IPS DF 19.7 (cell line): ENCODE data around the gene RGMA.

Experiments used
- DNase-seq: peaks from one replicate; pipeline ENCODE4 v3.0.0-alpha.2; 2013; ENCODE audit warnings: low read depth, low spot score

The RGMA gene

GRCh38 chr15:93093765-93094164 lies 4.8 kb upstream of the RGMA start:
- no peak for DNase-seq

GRCh38 chr15:93091465-93091864 lies 2.5 kb upstream of the RGMA start:
- DNase-seq, result no peak

GRCh38 chr15:93089727-93090305 lies 805 bp upstream of the RGMA start:
- no peak for DNase-seq

GRCh38 chr15:93088200-93088980 lies 621 bp downstream of the RGMA start:
- DNase-seq, result no peak

- DNase-seq, result peak; percentile 61
Observed at GRCh38 chr15:93087825-93088199, 1.2 kb downstream of the RGMA start.

- no peak for DNase-seq
Observed at GRCh38 chr15:93086791-93087190, 2.2 kb downstream of the RGMA start.

- no peak for DNase-seq
Observed at GRCh38 chr15:93085692-93086091, 3.3 kb downstream of the RGMA start.

- DNase-seq, result no peak
Observed at GRCh38 chr15:93082861-93083260, 6.2 kb downstream of the RGMA start.

- DNase-seq, result no peak
Observed at GRCh38 chr15:93081399-93081798, 7.6 kb downstream of the RGMA start.

GRCh38 chr15:93080451-93080850 lies 8.6 kb downstream of the RGMA start:
- DNase-seq, result no peak

- DNase-seq, result no peak
Observed at GRCh38 chr15:93076875-93077274, 12.1 kb downstream of the RGMA start.

GRCh38 chr15:93076217-93076616 lies 12.8 kb downstream of the RGMA start:
- DNase-seq, result no peak

- DNase-seq, result no peak
Observed at GRCh38 chr15:93074599-93074998, 14.4 kb downstream of the RGMA start.

- DNase-seq, result no peak
Observed at GRCh38 chr15:93073465-93073952, 15.5 kb downstream of the RGMA start.

- DNase-seq, result no peak
Observed at GRCh38 chr15:93072411-93073394, 16.3 kb downstream of the RGMA start.

GRCh38 chr15:93072011-93072410 lies 17.0 kb downstream of the RGMA start:
- DNase-seq, result no peak

GRCh38 chr15:93071469-93071936 lies 17.5 kb downstream of the RGMA start:
- no peak for DNase-seq

GRCh38 chr15:93070551-93071296 lies 18.3 kb downstream of the RGMA start:
- no peak for DNase-seq

- DNase-seq, result no peak
Observed at GRCh38 chr15:93070132-93070531, 18.9 kb downstream of the RGMA start.

- no peak for DNase-seq
Observed at GRCh38 chr15:93068581-93069199, 20.3 kb downstream of the RGMA start.

GRCh38 chr15:93067649-93068085 lies 21.3 kb downstream of the RGMA start:
- DNase-seq, result no peak
